Activated CD4-positive, CD25-positive, alpha-beta regulatory T cell treated with anti-CD3 and anti-CD28 coated beads, Interleukin-2, amount 50 U/mL, for 72 hours (primary cell): Measurements from ENCODE around the gene ZNF821.
"Not testable (repeated sequence)": the region's sequence is repeated elsewhere in the genome, so short reads cannot be mapped to it uniquely, and the experiment has no call there.

Experiments used
- DNase-seq: peaks from one replicate; pipeline ENCODE4 v3.0.0; 2021

Gene ZNF821, protein sequence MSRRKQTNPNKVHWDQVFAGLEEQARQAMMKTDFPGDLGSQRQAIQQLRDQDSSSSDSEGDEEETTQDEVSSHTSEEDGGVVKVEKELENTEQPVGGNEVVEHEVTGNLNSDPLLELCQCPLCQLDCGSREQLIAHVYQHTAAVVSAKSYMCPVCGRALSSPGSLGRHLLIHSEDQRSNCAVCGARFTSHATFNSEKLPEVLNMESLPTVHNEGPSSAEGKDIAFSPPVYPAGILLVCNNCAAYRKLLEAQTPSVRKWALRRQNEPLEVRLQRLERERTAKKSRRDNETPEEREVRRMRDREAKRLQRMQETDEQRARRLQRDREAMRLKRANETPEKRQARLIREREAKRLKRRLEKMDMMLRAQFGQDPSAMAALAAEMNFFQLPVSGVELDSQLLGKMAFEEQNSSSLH

DNA sequence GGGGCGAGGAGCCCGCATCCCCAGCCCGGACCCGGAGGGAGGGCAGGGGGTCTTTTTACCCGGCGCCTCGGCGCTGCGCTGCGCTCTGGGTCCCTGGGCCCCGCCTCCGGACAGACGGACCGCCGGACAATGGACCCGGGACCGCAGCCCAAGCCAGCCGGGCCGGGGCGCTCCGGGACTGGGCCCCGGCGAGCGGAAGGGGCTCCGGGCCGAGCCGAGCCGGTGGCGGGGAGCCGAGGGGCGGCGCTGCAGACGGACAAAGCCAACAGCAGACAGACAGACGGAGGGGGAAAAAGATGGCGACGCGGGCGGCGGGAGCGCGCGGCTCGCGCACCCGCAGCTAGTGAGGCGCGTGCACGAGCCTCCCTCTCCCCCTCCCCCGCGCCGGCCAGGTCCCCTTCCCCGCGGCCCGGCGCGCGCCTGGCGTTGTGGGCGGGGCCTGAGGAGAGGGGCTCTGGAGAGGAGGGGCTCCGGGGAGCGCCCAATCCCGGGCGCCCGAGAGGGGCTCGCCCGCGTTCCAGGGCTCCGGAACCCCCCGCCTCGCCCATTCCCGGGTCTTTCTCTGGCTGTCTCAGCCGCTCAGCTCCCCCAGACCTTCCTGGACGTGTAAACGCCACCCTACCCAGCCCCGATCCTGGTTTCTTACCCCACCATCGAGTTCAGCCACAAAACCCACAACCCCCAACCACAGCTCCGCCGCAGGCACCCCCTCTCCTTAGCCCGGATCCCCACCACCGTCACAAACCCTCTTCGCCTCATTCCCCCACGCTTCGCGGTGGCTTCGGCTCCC lies at the start of gene ZNF821:
TSS of gene ZNF821 (minus strand) at position 334 of the 790 bp plus-strand sequence. CDS start 4,236 bp downstream, outside the sequence.
- DNase-seq: peak; percentile 78

DNA sequence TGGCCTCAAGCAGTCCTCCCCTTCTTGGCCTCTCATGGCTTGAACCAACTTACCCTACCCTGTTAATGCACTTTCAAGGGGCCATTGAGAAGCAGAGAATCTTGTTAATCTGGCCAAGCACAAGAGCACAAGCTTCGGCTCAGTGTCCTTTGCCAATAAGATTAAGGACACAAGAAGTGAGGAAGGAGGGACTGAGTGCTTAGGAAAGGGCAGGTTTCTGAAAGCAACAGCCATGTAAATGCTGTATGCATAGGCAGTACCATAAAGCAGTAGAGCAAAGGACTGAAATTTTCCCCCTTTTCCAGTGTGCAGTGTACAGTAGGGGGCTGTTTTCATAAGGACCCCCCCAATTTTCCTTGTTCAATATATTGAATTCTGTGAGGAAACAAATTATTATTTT lies 49.0 kb upstream of the ZNF821 start:
- DNase-seq: no peak

DNA sequence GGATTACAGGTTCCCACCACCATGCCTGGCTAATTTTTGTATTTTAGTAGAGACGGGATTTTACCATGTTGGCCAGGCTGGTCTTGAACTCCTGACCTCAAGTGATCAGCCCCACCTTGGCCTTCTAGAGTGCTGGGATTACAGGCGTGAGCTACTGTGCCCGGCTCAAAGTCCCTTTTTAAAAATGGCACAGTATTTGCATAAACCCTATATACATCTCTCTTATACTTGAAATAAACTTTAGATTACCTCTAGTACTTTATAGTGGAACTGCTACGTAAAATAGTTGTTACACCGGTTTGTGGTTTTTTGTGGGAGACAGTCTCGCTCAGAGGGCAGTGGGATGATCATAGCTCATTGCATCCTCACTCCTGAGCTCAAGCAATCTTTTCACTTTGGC lies 47.6 kb upstream of the ZNF821 start:
- DNase-seq: no peak

DNA sequence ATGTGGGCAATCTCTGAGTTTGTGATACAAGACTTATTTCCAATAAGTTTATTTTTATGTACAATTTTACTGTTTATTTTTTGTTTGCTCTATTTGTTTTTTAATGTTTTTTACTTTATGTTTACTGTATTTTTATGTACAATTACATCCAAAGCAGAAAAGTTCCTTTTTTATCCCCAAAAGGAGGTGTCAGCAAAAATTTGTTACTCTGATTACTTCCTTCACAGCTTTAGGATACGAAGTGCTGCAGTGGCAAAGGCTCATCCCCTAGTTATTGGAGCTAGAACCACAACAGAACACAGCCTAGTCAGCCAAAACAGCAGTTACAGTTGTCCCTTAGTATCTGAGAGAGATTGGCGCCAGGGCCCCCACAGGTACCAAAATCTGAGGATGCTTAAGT lies 47.0 kb upstream of the ZNF821 start:
- DNase-seq: no peak

DNA sequence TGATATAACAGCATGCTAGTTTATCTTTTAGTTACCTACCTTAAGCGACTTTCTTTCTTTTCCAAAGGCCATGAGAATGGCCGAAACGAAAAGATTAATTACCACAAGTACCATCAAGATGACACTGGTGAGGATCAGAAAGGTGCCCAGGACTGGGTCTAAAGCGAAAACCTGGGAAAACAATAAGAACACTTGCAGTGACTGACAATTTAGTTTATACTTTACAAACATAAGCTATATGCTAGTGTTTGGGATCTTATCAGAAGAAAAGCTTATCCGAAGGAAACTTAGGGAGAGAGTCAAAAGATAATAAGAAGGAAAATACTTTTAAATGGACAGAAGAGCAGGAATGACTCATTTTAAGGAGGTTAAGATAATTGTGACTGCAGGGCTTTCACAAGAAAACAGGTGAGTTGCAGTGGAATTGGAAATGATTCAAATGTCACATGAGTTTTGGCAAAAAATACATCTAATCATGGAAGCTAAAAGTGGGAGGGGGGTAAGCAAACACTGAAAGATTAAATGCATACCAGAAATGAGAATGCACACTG lies 46.1 kb upstream of the ZNF821 start:
- DNase-seq: no peak

DNA sequence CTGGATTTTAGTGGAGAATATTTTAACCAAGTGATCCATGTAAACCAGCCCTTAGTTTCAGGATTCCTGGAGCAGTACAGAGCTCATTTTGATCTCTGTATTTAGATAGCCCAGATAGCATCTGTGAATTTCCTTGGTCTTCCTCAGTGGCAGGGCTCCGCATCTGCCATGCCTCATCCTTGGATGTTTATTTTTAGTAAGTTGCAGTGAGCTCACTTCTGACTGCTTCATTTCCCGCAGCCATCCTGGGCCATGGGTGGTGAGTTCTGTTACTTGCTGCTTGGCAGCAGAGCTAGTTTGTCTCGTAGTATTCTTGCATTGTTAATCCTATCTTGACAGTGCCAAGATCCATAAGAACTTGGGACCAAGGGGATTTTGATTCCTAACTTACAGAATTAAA lies 45.1 kb upstream of the ZNF821 start:
- no peak for DNase-seq

DNA sequence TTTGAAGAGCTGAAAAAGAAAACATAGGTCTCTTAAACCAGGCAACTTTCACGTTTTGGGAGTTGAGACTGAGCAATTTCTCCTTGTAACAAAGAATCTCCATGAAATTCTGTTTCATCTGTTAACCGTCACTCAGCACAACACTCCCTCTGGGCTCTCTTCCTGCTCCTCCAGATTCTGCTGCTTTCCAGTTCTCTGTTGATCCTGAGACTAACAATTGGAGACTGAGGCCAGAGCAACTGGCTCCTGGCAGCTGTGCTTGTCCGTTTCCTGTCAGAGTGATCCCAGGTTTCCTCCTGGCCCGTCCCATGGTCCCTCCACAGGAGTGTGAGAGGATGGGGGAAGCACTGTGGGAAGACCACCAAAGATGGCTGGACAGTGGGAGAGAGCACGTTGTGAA lies 43.8 kb upstream of the ZNF821 start:
- DNase-seq: no peak

DNA sequence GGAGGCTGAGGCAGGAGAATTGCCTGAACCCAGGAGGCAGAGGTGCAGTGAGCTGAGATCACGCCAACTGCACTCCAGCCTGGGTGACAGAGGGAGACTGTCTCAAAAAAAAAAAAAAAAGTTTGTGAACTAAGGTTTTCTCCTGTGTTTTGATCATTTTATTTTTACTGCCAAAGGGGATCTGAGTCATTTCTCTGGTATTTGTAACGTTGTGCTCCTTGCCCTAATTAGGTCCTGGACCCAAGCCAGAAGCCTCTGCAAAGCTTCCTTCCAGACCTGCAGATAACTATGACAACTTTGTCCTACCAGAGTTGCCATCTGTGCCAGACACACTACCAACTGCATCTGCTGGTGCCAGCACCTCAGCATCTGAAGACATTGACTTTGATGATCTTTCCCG lies 43.4 kb upstream of the ZNF821 start:
- DNase-seq: no peak

DNA sequence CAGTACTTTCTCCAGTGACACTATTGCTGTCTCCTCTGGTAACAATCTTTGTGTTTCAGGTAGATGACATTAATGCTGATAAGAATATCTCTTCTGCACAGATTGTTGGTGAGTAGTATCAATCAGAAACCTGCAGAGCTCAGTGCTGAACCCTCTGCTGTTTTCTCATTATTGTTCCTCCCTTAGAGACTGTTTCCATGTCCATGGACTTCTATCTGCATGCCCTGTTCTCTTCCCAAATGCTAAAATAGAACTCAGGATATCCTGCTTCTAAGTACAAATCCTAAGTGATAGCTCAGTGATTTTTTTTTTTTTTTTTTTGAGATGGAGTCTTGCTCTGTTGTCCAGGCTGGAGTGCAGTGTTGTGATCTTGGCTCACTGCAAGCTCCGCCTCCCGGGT lies 40.7 kb upstream of the ZNF821 start:
- no peak for DNase-seq

DNA sequence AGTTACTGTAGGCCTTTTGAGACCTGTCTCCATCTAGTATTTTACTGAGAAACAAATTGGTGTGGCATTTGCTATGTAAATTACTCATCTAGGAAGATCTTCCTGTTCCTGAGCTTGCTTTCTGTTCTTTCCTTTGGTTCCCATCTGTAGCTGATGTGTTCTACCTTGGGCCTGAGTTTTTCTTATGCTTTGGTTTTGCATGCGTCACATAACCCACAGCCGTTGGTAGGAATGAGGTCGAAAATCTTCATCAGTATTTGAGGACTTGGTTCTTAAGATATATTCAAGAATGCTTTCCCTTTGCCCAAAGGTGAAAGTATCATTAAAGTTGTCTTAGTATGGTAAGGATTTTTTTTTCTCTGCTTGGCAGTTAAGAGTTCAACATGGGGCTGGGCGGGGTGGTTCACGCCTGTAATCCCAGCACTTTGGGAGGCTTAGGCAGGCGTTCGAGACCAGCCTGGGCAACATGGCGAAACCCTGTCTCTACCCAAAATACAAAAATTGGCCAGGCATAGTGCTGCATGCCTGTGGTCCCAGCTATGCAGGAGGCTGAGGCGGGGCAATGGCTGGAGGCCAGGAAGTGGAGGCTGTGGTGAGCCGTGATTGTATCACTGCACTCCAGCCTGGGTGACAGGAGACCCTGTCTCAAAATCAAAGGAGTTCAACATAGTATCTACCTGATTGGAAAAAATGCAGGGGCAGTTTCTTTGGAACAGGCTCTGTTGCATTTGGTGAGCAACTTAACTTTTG lies 40.1 kb upstream of the ZNF821 start:
- no peak for DNase-seq

DNA sequence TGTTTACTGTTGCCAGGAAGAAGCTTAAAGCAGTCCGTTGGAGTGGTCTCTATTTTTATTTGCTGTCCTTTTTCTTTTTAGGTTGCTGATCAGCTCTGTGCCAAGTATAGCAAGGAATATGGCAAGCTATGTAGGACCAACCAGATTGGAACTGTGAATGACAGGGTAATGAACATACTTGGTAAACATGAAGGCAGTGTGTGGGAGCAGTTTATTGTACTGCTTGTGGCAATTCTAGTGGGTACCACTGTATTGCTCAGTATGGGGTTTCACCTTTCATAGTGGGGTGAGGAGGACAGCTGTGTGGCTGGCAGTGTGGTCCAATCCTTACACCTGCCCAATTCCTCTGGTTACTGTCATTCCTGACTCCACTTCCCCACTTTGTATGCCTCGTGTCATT lies 36.7 kb upstream of the ZNF821 start:
- DNase-seq: no peak

DNA sequence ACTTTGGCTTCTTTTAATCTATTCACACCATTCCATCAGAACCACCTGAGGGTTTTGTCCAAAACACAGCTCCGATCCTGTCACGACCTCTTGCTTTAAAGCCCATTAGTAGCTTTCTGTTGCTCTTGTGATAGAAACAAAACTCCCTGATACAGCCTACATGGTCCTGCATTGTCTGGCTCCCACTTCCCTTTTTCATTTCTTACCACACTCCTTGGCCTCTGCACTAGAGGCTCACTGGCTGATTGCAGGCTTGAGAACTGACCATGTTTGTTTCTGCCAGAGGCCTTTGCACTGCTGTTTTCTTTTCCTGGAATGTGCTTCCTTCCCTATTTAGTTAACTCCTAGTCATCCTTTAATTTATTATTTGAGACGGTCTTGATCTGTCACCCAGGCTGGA lies 35.1 kb upstream of the ZNF821 start:
- no peak for DNase-seq

DNA sequence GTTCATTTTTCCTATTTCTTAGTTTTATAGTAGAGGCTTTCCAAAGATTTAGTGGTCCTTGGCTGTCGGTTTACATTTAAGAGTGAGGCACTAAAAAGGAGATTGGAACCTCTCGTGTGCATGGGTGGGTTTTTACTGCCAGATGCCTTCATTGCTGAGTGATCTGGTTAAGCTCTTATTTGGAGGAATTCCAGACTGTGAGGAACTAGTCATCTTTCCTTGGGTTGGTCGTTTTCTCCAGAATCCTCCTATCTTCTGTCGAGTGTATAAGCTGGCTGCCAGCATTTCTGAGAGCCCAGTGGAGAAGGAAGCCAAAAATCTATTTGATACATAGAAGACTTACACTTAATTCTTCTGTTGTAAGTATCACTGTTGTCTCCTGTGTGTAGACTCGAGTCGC lies 33.9 kb upstream of the ZNF821 start:
- DNase-seq: no peak

DNA sequence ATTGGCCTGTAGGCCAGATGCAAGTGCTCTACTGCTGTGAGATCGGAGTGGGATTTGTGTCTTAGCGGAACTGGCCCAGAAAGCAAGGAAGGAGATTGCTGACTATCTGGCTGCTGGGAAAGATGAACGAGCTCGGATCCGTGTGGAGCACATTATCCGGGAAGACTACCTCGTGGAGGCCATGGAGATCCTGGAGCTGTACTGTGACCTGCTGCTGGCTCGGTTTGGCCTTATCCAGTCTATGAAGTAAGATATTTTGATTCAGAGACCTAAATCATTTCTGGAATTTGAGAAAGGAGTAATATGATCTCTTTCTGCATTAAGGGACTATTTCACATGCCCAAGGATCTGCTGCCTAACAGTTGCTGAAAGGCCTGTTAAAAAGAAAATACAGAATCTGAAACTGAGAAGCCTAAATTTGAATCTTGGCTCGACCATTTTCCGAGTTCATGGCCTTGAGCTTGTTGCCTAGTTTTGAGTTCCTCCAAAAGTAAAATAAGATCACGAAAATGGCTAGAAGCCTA lies 32.5 kb upstream of the ZNF821 start:
- DNase-seq: no peak

DNA sequence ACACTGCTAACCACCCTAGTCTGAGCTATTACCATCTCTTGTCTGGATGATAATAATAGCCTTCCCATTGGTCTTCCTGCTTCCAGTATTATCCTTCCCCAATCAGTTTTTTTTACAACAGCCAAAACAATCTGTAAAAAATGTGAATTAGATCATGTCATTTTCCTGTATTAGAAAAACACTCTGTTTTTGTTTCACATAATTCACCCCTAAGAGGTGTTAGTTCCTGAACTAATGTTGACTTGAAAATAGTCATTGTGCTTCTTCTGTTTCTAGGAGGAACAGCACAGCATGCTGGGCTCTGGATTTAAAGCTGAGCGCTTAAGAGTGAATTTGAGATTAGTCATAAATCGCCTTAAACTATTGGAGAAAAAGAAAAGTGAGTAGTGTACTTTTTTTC lies 31.4 kb upstream of the ZNF821 start:
- DNase-seq: no peak

DNA sequence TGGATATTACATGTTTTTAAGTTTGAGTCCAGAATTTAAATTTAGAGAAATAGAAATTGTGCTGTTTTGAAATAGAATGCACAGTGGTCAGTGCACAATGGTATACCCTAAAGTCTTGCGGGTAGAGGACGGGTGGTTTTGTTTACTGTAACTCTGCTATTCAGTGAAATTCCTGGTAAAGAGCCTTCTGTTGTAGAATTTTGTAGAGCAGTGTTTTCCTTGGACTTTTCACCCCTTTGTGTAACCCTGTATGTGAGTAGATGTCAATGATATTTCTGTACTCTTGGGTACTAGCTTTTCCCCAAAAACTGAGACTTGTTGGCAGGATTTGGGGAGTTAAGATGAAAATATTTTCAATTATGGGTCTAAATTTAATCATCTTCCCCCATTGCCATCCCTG lies 30.8 kb upstream of the ZNF821 start:
- no peak for DNase-seq

DNA sequence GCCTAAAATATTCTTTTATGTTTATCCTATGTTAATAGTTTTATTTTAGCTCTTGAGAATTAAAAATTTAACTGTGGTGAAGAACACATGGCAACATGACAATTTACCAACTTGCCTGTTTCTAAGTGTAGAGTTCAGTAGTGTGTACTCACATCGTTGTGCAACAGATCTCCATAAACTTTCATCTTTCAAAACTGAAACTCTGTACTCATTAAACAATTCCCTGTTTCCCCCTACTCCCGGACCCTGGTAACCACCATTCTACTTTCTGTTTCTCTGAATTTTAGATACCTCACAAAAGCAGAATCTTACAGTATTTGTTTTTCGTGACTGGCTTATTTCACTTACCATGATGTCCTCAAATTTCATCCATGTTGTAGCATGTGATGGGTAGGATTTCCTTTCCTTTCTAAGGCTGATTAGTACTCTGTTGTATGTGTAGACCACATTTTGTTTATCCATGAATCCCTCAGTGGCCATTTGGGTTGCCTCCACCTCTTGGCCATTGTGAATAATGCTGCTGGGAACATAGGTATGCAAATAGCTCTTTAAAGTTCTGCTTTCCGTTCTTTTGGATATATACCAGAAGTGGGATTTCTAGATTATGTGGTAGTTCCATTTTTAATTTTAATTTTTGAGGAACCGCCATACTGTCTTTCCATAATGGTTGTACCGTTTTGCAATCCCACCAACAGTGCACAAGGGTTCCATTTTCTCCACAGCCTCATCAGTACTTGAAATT lies 28.7 kb upstream of the ZNF821 start:
- DNase-seq: no peak

DNA sequence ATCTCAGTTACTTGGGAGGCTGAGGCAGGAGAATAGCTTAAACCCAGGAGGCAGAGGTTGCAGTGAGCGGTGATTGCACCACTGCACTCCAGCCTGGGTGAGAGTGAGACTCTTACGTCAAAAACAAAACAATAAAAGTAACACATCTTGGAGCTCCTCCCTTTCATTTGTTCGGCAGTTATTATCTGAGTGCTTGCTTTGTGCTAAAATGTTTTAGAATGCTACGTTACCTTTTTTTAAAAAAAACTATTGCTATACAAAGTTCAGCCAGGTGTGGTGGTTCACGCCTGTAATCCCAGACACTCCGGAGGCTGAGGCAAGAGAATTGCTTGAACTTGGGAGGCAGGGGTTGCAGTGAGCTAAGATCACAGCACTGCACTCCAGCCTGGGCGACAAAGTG lies 27.1 kb upstream of the ZNF821 start:
- DNase-seq: no peak

DNA sequence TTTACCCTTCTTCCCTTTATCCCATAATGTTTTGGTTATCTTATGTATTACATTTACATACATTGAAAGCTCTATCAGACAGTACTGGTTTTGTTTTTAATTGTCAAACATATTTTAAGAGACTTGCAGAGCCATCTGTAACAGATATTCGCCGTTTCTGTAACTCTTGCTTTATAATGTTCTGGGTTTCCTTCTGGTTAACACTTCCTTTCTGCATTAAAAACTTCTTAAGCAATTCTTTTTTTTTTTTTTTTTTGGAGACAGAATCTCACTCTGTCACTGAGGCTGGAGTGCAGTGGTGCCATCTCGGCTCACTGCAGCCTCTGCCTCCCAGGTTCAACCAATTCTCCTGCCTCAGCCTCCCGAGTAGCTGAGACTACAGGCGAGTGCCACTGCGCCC lies 21.8 kb upstream of the ZNF821 start:
- not testable (repeated sequence) for DNase-seq

DNA sequence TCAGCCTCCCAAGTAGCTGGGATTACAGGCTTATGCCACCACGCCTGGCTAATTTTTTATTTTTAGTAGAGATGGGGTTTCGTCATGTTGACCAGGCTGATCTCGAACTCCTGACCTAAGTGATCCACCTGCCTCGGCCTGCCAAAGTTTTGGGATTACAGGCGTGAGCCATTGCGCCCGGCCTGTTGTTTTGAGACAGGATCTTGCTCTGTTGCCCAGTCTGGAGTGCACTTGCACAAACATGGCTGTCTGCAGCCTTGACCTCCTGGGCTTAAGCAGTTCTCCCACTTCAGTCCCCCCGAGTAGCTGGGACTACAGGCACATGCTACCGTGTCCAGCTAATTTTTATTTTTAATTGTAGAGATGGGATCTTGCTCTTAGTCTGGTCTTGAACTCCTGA lies 20.3 kb upstream of the ZNF821 start:
- no peak for DNase-seq

DNA sequence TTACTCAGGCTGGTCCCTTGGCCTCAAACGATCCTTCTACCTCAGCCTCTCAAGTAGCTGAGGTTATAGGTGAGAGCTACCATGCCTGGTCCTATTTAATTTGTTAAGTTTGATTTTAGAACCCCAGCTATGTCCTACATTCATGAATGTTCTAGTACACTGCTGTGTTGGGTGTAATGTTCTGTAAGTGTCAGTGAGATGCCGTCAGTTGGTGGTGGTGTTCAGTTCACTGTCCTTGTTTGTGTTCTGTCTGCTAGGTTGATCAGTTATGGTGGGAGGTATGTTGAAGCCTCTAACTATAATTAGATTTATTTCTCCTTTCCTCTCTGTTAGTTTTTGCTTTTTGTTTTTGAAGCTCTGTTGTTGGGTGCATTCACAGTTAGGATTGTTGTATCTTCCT lies 19.6 kb upstream of the ZNF821 start:
- no peak for DNase-seq

DNA sequence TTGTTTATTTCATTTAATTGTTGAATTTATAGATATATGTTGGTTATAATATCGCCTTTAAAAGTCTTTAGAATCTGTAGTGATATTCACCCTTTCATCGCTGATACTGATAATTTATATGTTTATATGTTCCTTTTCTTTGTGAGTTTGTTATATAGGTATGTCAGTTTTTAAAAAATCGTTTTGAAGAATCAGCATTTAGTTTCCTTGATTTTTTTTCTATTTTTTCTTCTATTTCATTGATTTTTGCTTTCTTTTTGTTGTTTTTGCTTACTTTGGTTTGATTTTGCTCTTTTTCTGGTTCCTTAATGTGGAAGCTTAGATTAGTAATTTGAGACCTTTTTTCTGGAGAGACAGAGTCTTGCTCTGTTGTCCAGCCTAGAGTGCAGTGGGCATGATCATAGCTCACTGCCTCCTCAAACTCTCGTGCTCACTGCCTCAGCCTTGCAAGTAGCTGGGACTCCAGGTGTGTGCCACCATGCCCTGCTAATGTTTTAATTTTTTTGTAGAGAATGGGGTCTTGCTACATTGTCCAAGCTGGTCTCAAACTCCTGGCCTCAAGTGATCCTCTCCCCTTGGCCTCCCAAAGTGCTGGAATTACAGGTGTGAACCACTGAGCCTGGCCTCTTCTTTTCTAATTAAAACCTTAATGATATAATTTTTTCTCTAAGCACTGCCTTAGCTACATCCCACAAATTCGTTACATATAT lies 18.8 kb upstream of the ZNF821 start:
- no peak for DNase-seq
